HG02973 (cell line): ENCODE data around the gene CILP2.

Experiments
- ATAC-seq: cut with Tn5 transposase; IDR thresholded peaks from one replicate; pipeline ENCODE4 v1.9.1; 2021; ENCODE audit warnings: moderate library complexity; ENCODE audit not compliant: unreplicated experiment

Gene CILP2

GRCh38 chr19:19528721-19529490, 9.2 kb upstream of the CILP2 start, which contains the start of gene YJEFN3:
Gene YJEFN3 (plus strand): TSS chr19:19528911. CDS start chr19:19528933, 22 bp downstream.
- no peak for ATAC-seq

DNA sequence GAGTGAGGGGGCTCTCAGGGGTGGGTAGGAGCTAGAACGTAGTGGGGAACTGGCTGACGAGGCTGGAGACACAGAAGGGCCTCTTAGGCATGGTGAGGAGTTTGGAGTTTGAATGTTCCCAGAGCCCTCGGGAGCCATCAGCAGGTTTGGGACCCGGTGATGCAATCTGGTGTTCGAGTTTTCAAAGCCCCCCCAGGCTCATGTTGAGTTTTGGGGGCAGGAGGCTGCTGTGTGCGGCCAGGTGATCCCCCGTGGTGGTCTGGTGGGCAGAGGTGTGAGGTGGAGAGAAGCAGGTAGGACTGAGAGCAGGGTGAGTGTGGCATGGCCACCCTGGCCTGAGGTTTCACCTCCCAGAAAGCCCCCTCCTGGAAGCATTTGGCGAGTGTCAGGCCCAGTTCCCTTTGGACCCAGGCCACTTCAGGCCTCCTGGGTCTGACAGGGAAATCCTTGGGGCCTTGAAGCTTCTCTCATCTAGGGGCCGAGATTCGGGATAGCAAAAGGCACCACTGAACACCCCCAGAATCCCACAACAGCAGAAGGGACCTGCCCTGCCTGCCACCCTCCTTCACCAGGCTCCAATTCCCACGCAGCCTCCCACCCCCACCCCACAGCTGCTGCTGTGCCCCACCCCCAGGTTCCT, 8.2 kb upstream of the CILP2 start:
- no peak for ATAC-seq

- ATAC-seq = no peak
These were observed 7.7 kb upstream of the CILP2 start for GRCh38 chr19:19530423-19530804.

DNA sequence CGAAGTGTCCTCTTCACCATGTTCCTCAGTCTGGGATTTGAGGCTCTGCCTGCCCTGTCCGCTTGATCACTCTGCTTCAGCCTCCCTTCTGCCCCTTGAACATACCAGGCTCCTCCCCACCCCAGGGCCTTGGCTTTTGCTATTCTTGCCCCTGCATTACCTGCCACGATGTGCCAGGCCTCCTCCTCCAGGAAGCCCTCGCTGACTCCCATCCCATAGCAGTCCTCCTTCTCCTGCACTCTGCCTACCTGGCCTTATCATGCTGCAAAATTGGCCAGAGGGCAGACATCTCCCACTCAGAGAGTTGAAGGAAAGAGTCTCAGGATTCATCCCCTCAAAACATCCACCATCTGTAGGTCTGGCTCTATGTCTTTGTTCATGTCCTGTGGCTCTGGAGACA, 7.2 kb upstream of the CILP2 start:
- no peak for ATAC-seq

GRCh38 chr19:19531951-19532805, 5.9 kb upstream of the CILP2 start:
- peak; percentile 53 for ATAC-seq

DNA sequence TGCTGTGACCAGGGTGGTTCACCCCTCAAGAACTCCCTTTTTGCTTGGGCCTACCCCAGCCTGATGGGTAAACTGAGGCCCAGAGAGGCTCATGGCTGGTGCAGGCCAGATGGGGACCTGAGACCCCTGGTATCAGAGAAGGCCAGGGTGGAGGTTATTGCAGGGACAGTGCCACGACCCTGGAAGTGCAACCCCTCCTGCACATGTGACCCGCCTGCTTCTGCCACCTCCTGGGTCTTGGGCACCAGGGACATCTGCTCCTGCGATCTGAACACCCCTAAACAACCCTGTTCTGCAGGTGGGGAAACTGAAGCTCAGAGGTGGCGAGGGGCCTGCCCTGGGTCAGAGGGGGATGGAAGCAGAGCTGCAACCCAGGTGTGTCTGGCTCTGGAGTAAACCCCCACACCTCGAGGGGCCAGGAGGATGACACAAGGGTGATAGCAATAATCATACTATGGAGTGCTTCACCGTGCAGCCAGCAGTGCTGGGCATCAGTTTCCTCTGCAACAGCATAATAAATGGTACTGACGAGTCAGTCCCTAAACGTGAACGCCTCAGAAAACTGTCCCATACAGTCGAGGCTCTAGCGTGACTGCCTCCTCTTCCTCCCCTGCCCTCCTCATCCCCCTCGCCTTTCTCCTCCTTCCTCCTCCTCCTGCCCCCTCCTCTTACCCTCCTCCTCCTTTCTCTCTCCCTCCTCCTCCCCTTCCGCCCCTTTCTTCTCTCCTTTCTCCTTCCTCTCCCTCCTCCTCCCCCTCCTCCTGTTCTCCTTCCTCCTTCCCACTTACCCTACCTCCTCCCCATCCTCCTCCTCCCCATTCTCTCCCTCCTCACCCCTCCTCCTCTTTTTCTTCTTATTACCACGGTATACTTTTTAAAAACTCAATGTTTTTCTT, 5.0 kb upstream of the CILP2 start:
- ATAC-seq = no peak

DNA sequence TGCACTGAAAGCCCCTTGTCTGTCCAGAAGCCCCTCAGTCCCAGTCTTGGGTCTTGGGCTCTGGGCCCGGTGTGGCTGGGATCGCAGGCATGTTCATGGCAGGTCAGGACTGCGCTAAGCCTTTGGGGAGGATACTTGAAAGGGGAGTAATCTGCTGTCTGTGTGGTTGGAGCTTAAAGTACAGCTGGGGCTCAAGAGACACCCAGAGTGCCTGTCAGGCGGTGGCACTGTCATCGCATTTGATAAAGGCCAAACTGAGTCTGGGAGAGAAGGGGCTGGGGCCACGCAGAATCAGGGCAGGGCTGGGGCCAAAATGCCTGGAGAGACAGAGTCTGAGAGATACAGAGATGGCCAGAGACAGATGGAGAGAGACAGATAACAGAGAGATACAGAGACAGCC, 4.2 kb upstream of the CILP2 start:
- no peak for ATAC-seq

DNA sequence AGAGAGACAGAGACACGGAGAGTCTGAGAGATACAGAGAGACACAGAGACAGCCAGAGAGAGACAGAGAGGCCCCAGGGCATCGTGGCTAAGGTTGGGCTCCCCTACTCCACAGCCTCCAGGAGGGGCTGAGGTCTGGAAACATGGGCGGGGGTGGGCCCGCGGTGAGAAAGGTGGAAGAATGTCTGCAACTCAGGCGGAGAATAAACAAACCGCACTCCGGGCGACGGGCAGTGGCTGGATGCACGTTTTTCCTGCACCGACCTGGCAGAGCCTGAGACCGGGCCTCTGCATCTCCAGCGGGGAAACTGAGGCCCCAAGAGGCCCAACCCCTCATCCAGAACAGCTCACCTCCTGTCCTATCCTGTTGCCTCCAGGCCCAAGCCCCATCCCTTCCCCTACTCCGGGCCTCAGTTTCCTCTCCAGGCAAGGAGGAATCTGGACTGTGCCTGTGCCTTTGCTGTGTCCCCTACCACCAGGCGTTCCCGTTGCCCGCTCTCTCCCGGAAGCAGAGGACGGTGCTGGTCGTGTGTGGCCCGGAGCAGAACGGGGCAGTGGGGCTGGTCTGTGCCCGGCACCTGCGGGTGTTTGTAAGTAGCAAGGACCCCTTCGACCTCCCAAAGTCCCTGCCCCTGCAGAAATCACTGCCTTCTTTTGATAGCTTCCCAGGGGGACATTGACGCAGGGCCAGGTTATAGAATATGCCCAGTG, 3.4 kb upstream of the CILP2 start:
- no peak for ATAC-seq

GRCh38 chr19:19535311-19536191, 2.5 kb upstream of the CILP2 start:
- no peak for ATAC-seq

DNA sequence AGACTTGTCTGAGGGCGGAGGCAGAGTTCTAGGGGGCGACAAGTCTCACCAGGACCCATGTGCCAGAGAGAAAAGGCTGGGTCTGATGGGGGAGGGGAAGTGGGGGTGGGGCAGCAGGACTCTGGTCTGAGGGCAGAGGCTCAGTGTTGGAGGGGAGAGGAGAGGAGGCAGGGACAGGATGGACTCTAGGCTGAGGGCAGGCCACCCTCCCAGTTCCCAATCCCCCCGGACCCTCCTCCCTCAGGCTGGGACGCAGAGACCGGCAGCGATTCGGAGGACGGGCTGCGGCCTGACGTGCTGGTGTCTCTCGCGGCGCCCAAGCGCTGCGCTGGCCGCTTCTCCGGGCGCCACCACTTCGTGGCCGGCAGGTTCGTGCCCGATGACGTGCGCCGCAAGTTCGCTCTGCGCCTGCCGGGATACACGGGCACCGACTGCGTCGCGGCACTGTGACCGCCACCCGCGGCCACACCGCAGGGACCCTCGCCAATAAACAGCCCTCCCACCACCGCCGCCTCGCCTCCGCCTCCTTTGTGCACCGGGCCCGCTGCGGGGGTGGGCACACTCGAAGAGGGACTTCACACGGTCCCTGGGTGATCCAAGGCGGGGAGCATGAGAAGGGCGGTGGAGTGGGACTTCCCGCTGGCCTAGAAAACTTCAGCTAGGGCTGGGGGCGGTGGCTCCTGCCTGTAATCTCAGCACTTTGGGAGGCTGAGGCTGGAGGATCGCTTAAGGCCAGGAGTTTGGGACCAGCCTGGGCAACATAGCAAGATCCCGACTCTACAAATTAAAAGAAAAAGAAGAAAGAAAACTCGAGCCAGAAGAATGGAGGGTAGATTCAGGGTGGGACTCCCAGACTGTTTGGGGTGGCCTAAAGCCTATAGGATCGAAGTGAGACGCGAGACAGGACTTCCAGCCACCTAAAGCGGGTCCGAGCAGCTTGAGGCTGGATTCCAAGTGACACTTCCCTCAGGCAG, 703 bp upstream of the CILP2 start:
- ATAC-seq = no peak

DNA sequence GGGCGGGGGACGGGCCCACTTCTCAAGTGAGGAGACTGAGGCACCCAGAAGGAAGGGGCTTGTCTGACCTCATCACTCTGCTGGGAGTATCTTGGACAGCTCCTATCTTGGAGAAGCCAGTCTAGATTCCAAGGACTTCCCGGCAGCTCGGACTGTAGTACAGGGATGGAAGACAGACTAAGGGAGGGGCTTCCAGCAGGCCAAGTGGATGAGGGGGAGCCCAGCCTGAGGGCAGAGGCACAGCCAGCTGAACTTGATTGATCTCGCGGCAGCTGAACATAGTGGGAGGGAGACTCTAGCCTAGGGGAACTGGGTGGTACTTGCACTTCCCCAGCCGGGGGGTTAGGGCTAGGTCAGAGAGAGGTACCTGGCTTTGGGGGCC, 711 bp downstream of the CILP2 start:
- no peak for ATAC-seq

- no peak for ATAC-seq
These were observed 1.6 kb downstream of the CILP2 start for GRCh38 chr19:19539698-19540063.

GRCh38 chr19:19540064-19540714, 2.1 kb downstream of the CILP2 start:
- ATAC-seq = no peak

GRCh38 chr19:19540715-19541515, 2.9 kb downstream of the CILP2 start:
- ATAC-seq = no peak

DNA sequence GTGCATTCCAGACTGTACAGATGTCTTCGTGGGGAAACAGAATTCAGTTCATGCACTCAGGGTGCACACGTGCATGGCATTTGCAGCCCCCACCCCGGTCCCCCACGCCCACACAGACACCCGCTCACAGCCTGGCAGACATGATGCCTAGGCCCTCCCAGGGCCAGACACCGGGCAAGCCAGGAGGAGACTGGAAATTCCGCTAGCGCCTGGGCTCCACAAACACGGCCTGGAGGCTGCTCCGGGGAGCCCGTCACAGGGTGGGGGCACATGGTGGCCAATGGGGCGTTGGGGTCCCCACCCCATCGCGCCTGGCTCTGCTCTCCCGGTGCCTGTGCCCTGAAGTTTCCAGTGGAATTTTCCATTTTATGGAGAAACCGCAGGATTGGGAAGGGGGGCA, 3.6 kb downstream of the CILP2 start:
- ATAC-seq = no peak

- no peak for ATAC-seq
These were observed 4.4 kb downstream of the CILP2 start for GRCh38 chr19:19542507-19542906.

DNA sequence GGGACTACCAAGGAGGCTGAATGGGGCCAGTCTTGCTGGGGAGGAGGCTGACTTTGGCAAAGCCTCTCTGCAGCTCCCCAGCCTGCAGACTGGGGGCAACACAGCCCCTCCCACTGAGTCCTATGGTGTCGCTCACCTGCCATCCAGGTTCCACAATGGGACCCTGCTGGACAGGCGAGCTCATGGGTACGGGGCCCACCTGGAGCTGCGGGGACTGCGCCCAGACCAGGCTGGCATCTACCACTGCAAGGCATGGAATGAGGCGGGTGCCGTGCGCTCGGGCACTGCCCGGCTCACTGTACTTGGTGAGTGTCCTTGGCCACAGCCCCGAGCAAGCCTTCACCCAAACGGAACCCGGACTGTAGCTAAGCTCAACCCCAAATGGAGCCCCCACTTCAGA, 5.0 kb downstream of the CILP2 start:
- no peak for ATAC-seq
